HG02642 (cell line): Measurements from ENCODE around the gene CDON.
"Not testable (repeated sequence)": the region's sequence is repeated elsewhere in the genome, so short reads cannot be mapped to it uniquely, and the experiment has no call there.

Experiments
- ATAC-seq: cut with Tn5 transposase; IDR thresholded peaks from one replicate; pipeline ENCODE4 v1.9.1; 2021; ENCODE audit warnings: mild to moderate bottlenecking; ENCODE audit not compliant: unreplicated experiment, poor library complexity

CDON gene

GRCh38 chr11:126049159-126049558 lies 13.5 kb downstream of the CDON start:
- ATAC-seq, result no peak

GRCh38 chr11:126048197-126048596 lies 14.5 kb downstream of the CDON start:
- no peak for ATAC-seq

GRCh38 chr11:126046570-126047195 lies 16.0 kb downstream of the CDON start:
- ATAC-seq, result no peak

- no peak for ATAC-seq
Observed at GRCh38 chr11:126039485-126040271, 23.0 kb downstream of the CDON start.

- ATAC-seq, result no peak
Observed at GRCh38 chr11:126035718-126036117, 26.9 kb downstream of the CDON start.

GRCh38 chr11:126034933-126035425 lies 27.7 kb downstream of the CDON start:
- ATAC-seq, result no peak

GRCh38 chr11:126034039-126034932 lies 28.4 kb downstream of the CDON start:
- no peak for ATAC-seq

- no peak for ATAC-seq
Observed at GRCh38 chr11:126032375-126032774, 30.3 kb downstream of the CDON start.

- no peak for ATAC-seq
Observed at GRCh38 chr11:126029805-126030204, 32.9 kb downstream of the CDON start.

- ATAC-seq, result no peak
Observed at GRCh38 chr11:126029237-126029636, 33.4 kb downstream of the CDON start.

- ATAC-seq, result not testable (repeated sequence)
Observed at GRCh38 chr11:126028534-126028933, 34.1 kb downstream of the CDON start.

GRCh38 chr11:126026579-126026978 lies 36.1 kb downstream of the CDON start:
- no peak for ATAC-seq

- no peak for ATAC-seq
Observed at GRCh38 chr11:126025822-126026221, 36.8 kb downstream of the CDON start.

- no peak for ATAC-seq
Observed at GRCh38 chr11:126024123-126024522, 38.5 kb downstream of the CDON start.

GRCh38 chr11:126012852-126013251 lies 49.8 kb downstream of the CDON start:
- ATAC-seq, result no peak

GRCh38 chr11:126011754-126012153 lies 50.9 kb downstream of the CDON start:
- ATAC-seq, result no peak

- ATAC-seq, result no peak
Observed at GRCh38 chr11:126011265-126011664, 51.4 kb downstream of the CDON start.

- ATAC-seq, result no peak
Observed at GRCh38 chr11:126008956-126009355, 53.7 kb downstream of the CDON start.

- no peak for ATAC-seq
Observed at GRCh38 chr11:126007238-126007637, 55.4 kb downstream of the CDON start.

- no peak for ATAC-seq
Observed at GRCh38 chr11:126006068-126006467, 56.6 kb downstream of the CDON start.

GRCh38 chr11:126002181-126002580 lies 60.5 kb downstream of the CDON start:
- ATAC-seq, result no peak
